ENCODE measurements around the gene SIPA1L3.
A peak's percentile ranks its signal among the peaks of the same experiment; 100 is the strongest.

The SIPA1L3 gene

DNA sequence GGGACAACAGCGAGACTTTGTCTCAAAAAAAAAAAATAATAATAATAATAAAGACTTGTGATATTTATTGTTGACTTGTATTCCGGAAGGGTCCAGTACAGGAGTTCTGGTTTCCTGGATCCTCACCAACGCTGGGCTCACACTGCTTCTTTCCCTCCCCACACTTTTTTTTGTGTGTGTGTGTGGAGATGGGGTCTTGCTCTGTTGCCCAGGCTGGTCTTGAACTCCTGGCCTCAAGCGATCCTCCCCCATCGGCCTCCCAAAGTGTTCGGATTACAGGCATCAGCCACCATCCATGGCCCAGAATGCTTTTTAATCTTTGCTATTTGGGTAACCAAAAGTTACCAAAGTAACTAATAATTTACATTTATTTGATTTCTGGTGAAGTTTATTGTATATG is 39.1 kb downstream of the SIPA1L3 start:
- TF ChIP-seq, protein P1, sequence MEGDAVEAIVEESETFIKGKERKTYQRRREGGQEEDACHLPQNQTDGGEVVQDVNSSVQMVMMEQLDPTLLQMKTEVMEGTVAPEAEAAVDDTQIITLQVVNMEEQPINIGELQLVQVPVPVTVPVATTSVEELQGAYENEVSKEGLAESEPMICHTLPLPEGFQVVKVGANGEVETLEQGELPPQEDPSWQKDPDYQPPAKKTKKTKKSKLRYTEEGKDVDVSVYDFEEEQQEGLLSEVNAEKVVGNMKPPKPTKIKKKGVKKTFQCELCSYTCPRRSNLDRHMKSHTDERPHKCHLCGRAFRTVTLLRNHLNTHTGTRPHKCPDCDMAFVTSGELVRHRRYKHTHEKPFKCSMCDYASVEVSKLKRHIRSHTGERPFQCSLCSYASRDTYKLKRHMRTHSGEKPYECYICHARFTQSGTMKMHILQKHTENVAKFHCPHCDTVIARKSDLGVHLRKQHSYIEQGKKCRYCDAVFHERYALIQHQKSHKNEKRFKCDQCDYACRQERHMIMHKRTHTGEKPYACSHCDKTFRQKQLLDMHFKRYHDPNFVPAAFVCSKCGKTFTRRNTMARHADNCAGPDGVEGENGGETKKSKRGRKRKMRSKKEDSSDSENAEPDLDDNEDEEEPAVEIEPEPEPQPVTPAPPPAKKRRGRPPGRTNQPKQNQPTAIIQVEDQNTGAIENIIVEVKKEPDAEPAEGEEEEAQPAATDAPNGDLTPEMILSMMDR (IDR thresholded peaks at IDR 0.05; ENCODE audit: insufficient read depth, low read depth, low read length, missing control alignments) = no peak
- H3K4me3 ChIP-seq (ENCODE audit: low read length) = no peak overlapping the region
- DNase-seq (ENCODE audit: low read depth) = no peak

DNA sequence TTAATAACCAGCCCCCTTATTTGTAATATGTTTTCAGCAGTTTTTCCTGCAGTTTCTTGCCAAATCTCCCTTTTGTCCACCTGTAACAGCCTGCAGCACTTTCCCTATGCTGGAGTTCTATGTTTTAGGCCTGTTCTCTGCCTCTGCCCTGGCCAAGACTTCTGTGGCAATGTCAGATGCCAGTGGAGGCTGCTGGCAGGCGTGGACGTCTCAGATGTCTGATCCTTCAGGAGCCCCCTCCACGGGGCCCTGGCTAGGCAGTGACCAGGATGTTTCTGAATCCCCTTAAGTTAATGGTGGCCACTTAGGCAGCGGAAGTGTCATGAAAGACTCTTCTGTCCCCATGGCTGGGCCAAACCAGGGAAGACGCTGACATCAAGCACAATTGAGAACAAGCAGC is 40.8 kb downstream of the SIPA1L3 start:
- DNase-seq (ENCODE audit: low read depth) = no peak
- TF ChIP-seq, protein P1 (IDR thresholded peaks at IDR 0.05; ENCODE audit: insufficient read depth, low read depth, low read length, missing control alignments) = no peak
- H3K4me3 ChIP-seq (ENCODE audit: low read length) = no peak overlapping the region

DNA sequence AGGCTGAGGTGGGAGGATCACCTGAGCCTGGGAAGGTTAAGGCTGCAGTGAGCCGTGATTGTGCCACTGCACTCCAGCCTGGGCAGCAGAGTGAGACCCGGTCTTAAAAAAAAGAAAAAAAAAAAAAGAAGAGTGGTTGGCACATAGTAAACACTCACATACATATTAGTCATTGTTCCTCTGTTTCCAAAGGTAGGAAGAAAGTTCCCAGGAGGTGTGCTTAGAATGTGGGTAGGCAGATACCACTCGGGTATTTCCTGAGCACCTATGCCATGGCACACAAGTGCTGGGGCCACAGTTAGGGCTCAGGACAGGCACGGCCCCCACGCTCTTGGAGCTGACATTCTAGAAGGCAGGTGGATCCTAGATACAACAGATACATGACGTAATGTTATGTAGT is 41.4 kb downstream of the SIPA1L3 start:
- peak; percentile 60 for DNase-seq (ENCODE audit: low read depth)
- H3K4me3 ChIP-seq (ENCODE audit: low read length) = no peak overlapping the region
- TF ChIP-seq, protein P1 (IDR thresholded peaks at IDR 0.05; ENCODE audit: insufficient read depth, low read depth, low read length, missing control alignments) = no peak

DNA sequence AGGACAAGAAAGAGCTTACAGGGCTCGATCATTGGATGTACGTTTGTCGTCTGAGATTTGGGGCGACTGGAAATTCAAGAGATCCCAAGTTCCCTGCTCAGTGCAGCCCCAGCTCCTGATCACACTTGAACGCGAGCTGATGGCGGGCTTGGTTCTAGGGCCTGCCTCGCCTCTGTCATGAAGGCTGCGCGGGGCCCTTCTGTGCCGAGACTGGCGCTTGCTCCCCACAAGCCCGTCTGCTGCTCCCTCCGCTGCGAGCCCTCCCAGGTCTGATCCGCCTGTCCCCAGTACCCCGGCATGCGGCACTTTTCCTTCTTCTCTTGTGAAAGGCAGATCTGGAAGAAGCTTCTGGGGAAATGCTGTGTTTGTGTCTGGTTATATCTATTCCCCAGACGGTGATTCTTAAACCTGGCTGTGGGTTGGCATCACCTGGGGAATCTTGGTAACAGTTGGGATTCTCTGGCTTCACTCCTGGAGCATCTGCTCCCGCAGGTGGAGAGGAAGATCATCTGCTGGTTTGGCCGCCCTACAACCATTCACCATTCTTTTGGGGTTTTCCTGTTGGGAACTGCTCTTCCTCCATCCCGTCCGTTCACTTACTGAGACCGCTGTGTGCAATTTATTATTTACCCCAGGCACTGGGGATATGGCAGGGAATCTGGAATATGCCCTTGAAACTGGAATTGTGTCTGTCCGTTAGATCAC is 43.6 kb downstream of the SIPA1L3 start:
- TF ChIP-seq, protein P1 (IDR thresholded peaks at IDR 0.05; ENCODE audit: insufficient read depth, low read depth, low read length, missing control alignments) = no peak
- no peak overlapping the region for H3K4me3 ChIP-seq (ENCODE audit: low read length)
- no peak for DNase-seq (ENCODE audit: low read depth)

DNA sequence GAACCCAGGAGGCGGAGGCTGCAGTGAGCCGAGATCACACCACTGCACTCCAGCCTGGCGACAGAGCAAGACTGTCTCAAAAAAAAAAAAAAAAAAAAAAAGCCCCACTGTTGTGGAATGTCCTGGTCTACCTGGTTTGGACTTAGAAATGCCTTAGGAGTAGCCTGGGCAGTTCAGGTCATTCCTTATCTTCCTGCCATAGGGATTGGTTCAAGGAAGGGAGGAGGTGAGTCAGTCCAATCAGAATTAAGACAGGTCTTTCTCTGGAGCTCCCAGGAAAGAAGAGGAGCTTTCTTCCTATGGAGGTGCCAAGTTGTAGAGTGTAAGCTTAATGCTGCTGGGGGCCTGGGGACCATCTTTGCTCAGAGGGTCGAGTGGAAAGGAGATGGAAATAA is 44.8 kb downstream of the SIPA1L3 start:
- H3K4me3 ChIP-seq (ENCODE audit: low read length) = no peak overlapping the region
- DNase-seq (ENCODE audit: low read depth) = no peak
- TF ChIP-seq, protein P1 (IDR thresholded peaks at IDR 0.05; ENCODE audit: insufficient read depth, low read depth, low read length, missing control alignments) = no peak

DNA sequence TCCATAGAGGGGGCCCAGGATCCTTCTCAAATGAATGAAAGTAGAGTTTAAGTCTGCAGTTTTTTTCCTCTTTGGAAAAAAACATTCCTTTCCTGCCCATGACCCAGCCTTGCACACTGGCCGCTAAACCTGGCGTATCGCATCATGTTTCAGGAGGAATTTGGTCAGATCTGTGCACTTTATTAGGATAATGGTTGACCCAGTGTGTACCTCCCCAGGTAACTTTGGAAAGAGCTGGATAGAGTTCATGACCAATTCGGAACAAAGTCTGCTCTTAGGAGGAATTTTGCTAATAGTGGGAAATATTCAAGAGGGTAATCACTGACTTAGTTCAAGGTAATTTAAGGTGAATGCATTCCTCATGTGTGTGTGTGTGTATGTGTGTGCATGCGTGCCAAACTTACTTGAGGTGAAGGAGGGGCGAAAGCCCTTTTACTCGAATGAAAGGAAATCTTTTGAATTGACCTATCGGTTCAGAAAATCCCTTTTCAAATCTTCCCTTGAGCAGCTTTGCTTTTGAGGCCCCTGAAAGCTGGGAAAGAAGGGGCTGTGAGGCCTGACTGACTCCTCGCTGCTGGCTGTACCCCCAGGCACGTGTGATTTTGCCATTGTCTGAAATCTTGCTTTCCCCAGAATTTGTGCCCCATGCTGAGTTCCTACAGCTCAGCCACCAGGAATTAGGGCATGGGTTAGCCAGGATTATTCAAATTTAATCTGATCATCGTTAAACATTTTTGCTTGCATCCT is 46.3 kb downstream of the SIPA1L3 start:
- H3K4me3 ChIP-seq (ENCODE audit: low read length) = no peak overlapping the region
- DNase-seq (ENCODE audit: low read depth) = no peak
- TF ChIP-seq, protein P1 (IDR thresholded peaks at IDR 0.05; ENCODE audit: insufficient read depth, low read depth, low read length, missing control alignments) = no peak
